Epithelial cell of proximal tubule (primary cell): ENCODE data around the gene RBBP6. TPM values are rescaled to one million over a fixed set of nuclear protein-coding genes. Genes with fewer than 3 reads are reported as not detected.

Experiments
- DNase-seq: peaks from one replicate; pipeline ENCODE4 v3.0.0-alpha.2; 2011; ENCODE audit warnings: low read depth
- H3K4me3 ChIP-seq: 2 replicates; pipeline ENCODE4 v1.5.1; 2011; ENCODE audit warnings: low read depth, mild to moderate bottlenecking, low read length
- CTCF ChIP-seq: conservative IDR thresholded peaks from 2 replicates; pipeline ENCODE4 v1.5.1; 2012; ENCODE audit warnings: low read depth, mild to moderate bottlenecking, low read length
- total RNA-seq: library from RNA; depleted of rRNA; stranded (reverse); fragments of >200 nt; gene quantifications from 2 replicates; pipeline ENCODE4 v1.2.3, GENCODE V29; 2015

The RBBP6 gene
- total RNA-seq, 1 donor from 2014 or later: 16.8 TPM

GRCh38 chr16:24543949-24544348, 4.6 kb downstream of the RBBP6 start:
- no peak overlapping the region for H3K4me3 ChIP-seq
- DNase-seq: no peak
- TF ChIP-seq CTCF: no peak

DNA sequence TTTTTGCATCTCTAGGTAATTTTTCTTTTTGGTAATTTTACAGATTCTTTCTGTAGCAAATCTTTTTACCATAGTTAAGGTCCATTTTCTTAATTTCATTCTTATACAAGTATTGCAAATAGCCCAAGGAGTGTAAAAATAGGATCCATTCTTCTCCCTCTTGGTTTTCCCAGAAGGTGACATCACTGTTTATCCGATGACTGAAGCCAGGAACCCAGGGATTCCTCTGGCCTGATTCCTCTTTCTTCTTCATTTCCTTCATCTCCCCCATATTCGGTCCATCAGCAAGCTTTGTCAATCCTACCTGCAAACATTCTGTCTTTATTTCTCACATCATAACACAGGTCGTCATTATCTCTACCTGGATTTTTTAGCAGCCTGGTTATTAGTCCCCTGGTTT, 5.3 kb downstream of the RBBP6 start:
- no peak for DNase-seq
- H3K4me3 ChIP-seq: no peak overlapping the region

DNA sequence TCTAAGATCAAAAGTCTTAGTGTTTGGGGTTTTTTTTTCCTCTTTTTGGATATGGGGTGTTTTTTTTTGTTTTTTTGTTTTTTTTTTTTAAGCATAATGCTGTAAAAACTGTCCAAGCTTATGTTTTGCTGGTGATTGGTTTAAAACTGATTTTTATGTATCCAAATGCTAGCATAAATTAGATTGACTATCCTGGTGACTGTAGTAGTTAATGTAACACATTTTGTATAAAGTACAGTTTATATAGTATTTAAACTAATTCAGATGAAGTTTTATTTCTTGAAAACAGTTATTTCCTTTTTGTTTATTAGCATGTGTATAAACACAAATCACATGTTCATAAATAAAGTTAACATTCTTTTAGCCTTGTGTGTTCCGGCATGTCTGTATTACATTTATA, 10.9 kb downstream of the RBBP6 start:
- no peak for TF ChIP-seq CTCF
- no peak for DNase-seq
- H3K4me3 ChIP-seq: no peak overlapping the region

More for the DNA sequence above, 5.3 kb downstream of the RBBP6 start:
- no peak for TF ChIP-seq CTCF

DNA sequence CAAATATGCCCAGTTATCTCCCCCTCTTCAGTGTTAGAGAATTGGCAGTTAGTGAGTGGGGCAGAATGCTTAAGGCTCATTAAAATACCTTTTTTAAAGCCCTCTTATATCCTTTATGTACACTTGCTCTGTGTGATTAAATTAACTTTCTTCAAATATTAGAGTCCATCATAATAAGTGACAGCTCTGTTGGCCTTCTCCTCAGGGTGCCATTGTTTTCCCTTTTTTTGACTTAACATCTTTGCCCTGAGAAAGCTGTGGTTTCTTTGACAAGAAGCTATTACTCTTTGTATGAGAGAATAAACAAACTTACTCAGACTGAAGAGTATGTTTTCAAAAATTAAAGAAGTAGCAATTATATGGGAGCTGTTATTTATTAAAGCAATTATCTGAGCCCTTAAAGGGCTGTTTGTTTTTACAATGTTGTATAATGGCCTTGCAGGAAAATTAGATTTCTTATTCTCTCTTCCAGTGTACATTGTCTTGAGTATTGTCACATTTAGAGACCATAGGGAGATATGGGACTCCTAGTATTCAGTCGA, 13.4 kb downstream of the RBBP6 start:
- no peak for TF ChIP-seq CTCF
- H3K4me3 ChIP-seq: no peak overlapping the region
- no peak for DNase-seq

- no peak overlapping the region for H3K4me3 ChIP-seq
- no peak for DNase-seq
- TF ChIP-seq CTCF: no peak
Observed at GRCh38 chr16:24553983-24554382, 14.6 kb downstream of the RBBP6 start.

DNA sequence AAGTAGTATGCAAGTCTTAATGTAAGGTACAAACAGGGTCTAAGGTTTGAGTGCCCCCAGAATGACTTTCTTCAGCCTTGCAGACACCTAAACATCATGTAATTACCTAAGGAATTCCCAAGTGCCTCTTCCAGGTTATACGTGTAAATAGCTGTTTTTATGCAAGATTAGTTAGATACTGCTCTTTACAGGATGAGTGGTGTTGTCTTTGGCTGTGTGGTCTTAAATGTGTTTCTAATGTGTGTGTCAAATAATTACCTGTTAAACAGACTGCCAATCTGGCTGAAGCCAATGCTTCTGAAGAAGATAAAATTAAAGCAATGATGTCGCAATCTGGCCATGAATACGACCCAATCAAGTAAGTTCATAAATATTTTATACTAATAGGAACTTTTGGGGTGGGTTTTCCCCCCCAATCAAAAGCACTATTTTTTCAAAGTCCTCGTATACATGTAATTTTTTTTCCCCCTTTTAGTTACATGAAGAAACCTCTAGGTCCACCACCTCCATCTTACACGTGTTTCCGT, 16.0 kb downstream of the RBBP6 start:
- H3K4me3 ChIP-seq: no peak overlapping the region
- no peak for DNase-seq
- TF ChIP-seq CTCF: no peak

DNA sequence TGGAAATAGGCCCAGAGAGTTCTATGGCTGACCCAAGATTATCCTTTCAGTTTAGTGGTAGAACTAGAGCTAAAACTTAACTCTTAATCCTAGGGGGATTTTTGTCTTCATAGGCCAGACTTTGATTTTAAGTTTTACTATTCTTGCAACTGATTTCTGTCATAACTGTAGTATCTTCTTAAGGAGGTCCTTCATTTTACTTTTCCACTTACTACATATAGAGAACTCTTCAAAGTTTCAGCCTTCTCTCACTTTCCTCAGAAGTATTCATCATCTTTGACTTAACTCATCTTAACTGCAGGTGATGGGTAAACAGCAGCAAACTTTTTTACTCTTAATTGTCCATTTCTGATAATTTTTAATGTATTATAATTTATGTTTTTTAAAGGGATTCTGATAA, 23.4 kb downstream of the RBBP6 start:
- H3K4me3 ChIP-seq: no peak overlapping the region
- TF ChIP-seq CTCF: no peak
- no peak for DNase-seq
